Heart right ventricle (tissue), 16 donors: ENCODE data around the gene ATXN7L1. TPM values are rescaled to one million over a fixed set of nuclear protein-coding genes. Genes with fewer than 3 reads are reported as not detected.

Experiments used
- ATAC-seq, 8 donors: fragments of 200-7000 bp; cut with Tn5 transposase; one replicate each; pipeline ENCODE4 v1.9.1; 2020; ENCODE audit warnings: mild to moderate bottlenecking in 8 of 8, moderate library complexity in 8 of 8, moderate number of reproducible peaks in 1 of 8
- DNase-seq, 2 donors: peaks; one replicate each; pipeline ENCODE4 v3.0.0-alpha.2; 2020
- H3K27ac ChIP-seq, 10 donors: fragments of 200-600 bp; sonication (generic) in 2 of 10; one replicate each; pipeline versions ENCODE4 v1.5.0 to v1.8.0; 2020 to 2022; ENCODE audit warnings: mild to moderate bottlenecking in 3 of 10
- H3K27me3 ChIP-seq, 7 donors: fragments of 200-600 bp; one replicate each; pipeline ENCODE4 v1.8.0; 2021 to 2022; ENCODE audit warnings: mild to moderate bottlenecking in 2 of 7
- H3K36me3 ChIP-seq, 9 donors: fragments of 200-600 bp; sonication (generic) in 1 of 9; one replicate each; pipeline versions ENCODE4 v1.5.0 to v1.8.0; 2020 to 2022; ENCODE audit warnings: mild to moderate bottlenecking in 2 of 9
- H3K4me1 ChIP-seq, 9 donors: fragments of 200-600 bp; sonication (generic) in 1 of 9; one replicate each; pipeline versions ENCODE4 v1.5.0 to v1.8.0; 2020 to 2022; ENCODE audit warnings: mild to moderate bottlenecking in 4 of 9
- H3K4me3 ChIP-seq, 10 donors: fragments of 200-600 bp; sonication (generic) in 2 of 10; one replicate each; pipeline versions ENCODE4 v1.5.0 to v1.8.0; 2020 to 2022; ENCODE audit warnings: mild to moderate bottlenecking in 7 of 10, moderate library complexity in 2 of 10
- H3K9me3 ChIP-seq, 11 donors: fragments of 200-600 bp in 10 of 11; sonication (generic) in 2 of 11; one replicate each; pipeline versions ENCODE4 v1.5.0 to v1.8.0; 2013 to 2022; ENCODE audit warnings: mild to moderate bottlenecking in 2 of 11, control low read depth in 1 of 11, moderate library complexity in 1 of 11
- WGBS, 2 donors: extraction: QIAGEN DNeasy Blood & Tissue Kit; methylation state at CpG; one replicate each; pipeline ENCODE4 v1.1.7; 2013; ENCODE audit warnings: inconsistent platforms in 1 of 2; 5-methylcytosine and 5-hydroxymethylcytosine counted together
- intact Hi-C, 10 donors: fragments of 100-400 bp; cut with DNase I; formaldehyde crosslinking; loops; one replicate each; pipeline versions ENCODE4 v1.11.1 to v1.14.2; 2022
- polyA plus RNA-seq, 2 donors: library from polyadenylated mRNA; stranded (reverse); fragments of 200-250 nt; gene quantifications; one replicate each; pipeline ENCODE4 v1.2.3, GENCODE V29; 2013
- total RNA-seq, 10 donors: library from RNA; stranded (reverse); fragmentation: NEBNext Ultra II Directional in 3 of 10; extraction: Animal tissue kit (Norgen Biotek cat#: 25700) in 3 of 10; gene quantifications; one replicate each; pipeline versions ENCODE4 v1.2.1 to v1.2.4, GENCODE V29; 2021 to 2023
- TF ChIP-seq, protein P1 (sequence below), 9 donors: fragments of 200-600 bp; sonication (generic) in 2 of 9; IDR thresholded peaks; one replicate each; pipeline versions ENCODE4 v1.5.0 to v1.8.0; 2021 to 2022; ENCODE audit warnings: antibody characterized with exemption in 9 of 9, mild to moderate bottlenecking in 5 of 9, moderate library complexity in 1 of 9
- donor health status: Arrhythmogenic right ventricular cardiomyopathy.
- donor health status: ischemic (EF 13 %, LVEDD 7.1; RV severe dilation, severe dysfunction).
- donor health status: healthy with polysubstance abuse.
- donor health status: DM: no; HTN: yes; CAD: no.
- donor health status: DM: no; HTN: no; CAD: no.
- donor health status: ischemic (EF 25% LVEDD 6.9; RV normal size, moderate dysfunction).
- donor health status: ischemic (EF 25% LVEDD 5.7; RV mildly dilated, moderate dysfunction).
- donor health status: healthy.
- donor health status: DM: yes; HTN: yes; CAD: no.
- donor health status: Ischemic cardiomyopathy.
- donor health status: ischemic (EF 35%, LVEDD 5.7; RV mildly dilated, moderate dysfunction).
- donor health status: nonischemic (EF 11% LVEDD 7.7; RV severe dilation, severe dysfunction).
- donor health status: DM: yes; HTN: yes; CAD: no.
- donor health status: PGD.
- donor health status: ischemic (EF 29% LVEDD 5.4; RV normal size, mild dysfunction).
- donor health status: nonischemic (EF 23%, LVEDD 6.1; RV moderate dilation, normal function).

ATXN7L1 gene
- total and polyA plus RNA-seq, 12 donors = 1.7 to 7.2 (median 5.4) TPM

DNA sequence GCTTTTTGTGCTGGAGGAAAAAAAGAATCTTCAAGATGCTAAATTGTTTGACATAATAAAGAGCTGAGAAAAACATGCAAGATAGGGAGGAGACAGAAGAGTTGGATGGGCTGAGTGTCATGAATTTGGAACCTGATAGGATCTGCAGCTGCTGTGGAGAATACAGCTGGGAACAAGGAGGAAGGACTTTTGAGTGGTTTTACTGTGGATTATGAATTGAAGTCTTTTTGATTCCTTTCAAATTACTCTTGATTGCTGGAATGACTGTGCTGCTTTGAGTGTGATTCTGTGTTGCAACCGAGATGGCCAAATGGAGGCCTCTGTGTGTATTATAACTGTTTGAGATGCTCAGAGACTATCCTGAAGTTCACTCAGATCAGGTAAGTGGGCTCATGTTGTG is 299.1 kb downstream of the ATXN7L1 start:
- Histone ChIP-seq H3K9me3 (no peaks in the 10 kb centered on the region), H3K36me3 (no peaks in the 10 kb centered on the region), H3K4me3 (no peak overlapping the region), H3K27ac (no peak overlapping the region), H3K4me1 (peaks cover 0 to 8% (median 5%) of the 10 kb centered on the region in 9 donors), H3K27me3 (peaks cover 0 to 8% (median 3%) of the 10 kb centered on the region in 7 donors)
- TF ChIP-seq, protein P1, sequence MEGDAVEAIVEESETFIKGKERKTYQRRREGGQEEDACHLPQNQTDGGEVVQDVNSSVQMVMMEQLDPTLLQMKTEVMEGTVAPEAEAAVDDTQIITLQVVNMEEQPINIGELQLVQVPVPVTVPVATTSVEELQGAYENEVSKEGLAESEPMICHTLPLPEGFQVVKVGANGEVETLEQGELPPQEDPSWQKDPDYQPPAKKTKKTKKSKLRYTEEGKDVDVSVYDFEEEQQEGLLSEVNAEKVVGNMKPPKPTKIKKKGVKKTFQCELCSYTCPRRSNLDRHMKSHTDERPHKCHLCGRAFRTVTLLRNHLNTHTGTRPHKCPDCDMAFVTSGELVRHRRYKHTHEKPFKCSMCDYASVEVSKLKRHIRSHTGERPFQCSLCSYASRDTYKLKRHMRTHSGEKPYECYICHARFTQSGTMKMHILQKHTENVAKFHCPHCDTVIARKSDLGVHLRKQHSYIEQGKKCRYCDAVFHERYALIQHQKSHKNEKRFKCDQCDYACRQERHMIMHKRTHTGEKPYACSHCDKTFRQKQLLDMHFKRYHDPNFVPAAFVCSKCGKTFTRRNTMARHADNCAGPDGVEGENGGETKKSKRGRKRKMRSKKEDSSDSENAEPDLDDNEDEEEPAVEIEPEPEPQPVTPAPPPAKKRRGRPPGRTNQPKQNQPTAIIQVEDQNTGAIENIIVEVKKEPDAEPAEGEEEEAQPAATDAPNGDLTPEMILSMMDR (IDR thresholded peaks at IDR 0.05) = no peak
- intact Hi-C loops = no loop called here
- 70 to 80% methylated on average over 1 of the region's 1 CpG for WGBS, 2 donors
- no peak for DNase-seq
- ATAC-seq = no peak

DNA sequence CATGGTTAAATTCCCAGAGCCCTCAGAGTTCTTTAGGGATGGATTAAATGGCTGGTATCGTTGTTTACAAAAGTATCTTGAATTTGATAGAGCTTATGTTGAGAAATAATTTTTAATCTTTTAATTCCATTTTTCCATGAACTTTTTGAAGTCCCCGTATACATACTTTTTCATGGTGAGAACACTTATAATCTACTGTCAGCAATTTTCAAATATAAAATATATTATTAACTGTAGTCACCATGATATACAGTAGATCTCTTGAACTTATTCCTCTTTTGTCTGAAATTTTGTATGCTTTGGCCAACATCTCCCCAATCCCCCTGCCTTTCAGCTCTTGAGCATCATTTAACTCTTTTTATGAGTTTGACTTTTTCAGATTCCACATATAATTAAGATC is 304.5 kb downstream of the ATXN7L1 start:
- DNase-seq = no peak
- H3K9me3 ChIP-seq = no peaks in the 10 kb centered on the region
- WGBS, 2 donors = 96 to 97% methylated on average over 2 of the region's 2 CpGs
- intact Hi-C loops = no loop called here
- TF ChIP-seq, protein P1 (IDR thresholded peaks at IDR 0.05) = no peak
- H3K4me1 ChIP-seq = no peaks in the 10 kb centered on the region
- H3K27ac ChIP-seq = no peak overlapping the region
- no peak overlapping the region for H3K4me3 ChIP-seq
- ATAC-seq = no peak
- H3K27me3 ChIP-seq = no peaks in the 10 kb centered on the region
- H3K36me3 ChIP-seq = peaks cover 0 to 31% (median 20%) of the 10 kb centered on the region in 9 donors

DNA sequence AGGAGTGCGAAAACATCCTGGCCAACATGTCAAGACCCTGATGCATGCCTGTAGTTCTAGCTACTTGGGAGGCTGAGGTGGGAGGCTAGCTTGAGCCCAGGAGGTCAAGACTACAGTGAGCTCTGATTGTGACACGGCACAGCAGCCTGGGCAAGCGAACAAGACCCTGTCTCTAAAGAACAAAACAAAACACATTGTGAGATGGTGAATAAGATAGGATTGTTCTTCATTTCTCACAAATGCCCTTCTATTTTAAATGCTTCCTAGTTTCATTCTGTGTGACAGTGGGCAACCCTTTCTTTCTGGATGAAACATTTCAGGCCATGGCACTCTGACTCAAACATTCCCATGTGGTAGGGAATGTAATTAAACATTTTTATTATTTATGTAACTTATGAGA is 308.6 kb downstream of the ATXN7L1 start:
- intact Hi-C loops = no loop called here
- no peaks in the 10 kb centered on the region for H3K27me3 ChIP-seq
- H3K4me1 ChIP-seq = no peaks in the 10 kb centered on the region
- TF ChIP-seq, protein P1 (IDR thresholded peaks at IDR 0.05) = no peak
- DNase-seq (no peak), ATAC-seq (no peak)
- no peak overlapping the region for H3K27ac ChIP-seq
- WGBS, 2 donors = 92 to 96% methylated on average over 3 of the region's 3 CpGs
- peaks cover 0 to 72% (median 43%) of the 10 kb centered on the region in 9 donors for H3K36me3 ChIP-seq
- H3K4me3 ChIP-seq = no peak overlapping the region
- no peaks in the 10 kb centered on the region for H3K9me3 ChIP-seq

DNA sequence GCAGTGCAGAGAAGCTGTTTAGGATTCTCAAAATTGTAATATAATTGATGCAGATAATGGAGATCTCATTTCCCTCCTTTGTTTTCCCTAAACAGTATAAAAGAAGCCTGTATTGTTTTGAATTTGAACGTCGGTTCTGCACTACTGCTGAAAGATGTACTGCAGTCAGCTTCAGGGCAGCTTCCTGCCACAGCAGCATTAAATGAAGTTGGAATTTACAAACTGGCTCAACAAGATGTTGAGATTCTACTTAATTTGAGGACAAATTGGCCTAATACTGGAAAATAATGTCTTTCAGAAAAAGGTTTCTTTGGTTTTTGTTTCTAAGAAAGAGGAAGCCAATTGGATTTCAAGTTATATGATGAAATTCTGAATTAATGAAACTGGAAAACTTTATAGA is 309.4 kb downstream of the ATXN7L1 start:
- DNase-seq = no peak
- no peak overlapping the region for H3K4me3 ChIP-seq
- H3K9me3 ChIP-seq = no peaks in the 10 kb centered on the region
- intact Hi-C loops = no loop called here
- no peak overlapping the region for H3K27ac ChIP-seq
- 66 to 69% methylated on average over 2 of the region's 2 CpGs for WGBS, 2 donors
- H3K36me3 ChIP-seq = peaks cover 0 to 80% (median 47%) of the 10 kb centered on the region in 9 donors
- ATAC-seq = no peak
- TF ChIP-seq, protein P1 (IDR thresholded peaks at IDR 0.05) = no peak
- H3K27me3 ChIP-seq = no peaks in the 10 kb centered on the region
- no peaks in the 10 kb centered on the region for H3K4me1 ChIP-seq
